HG02938 (cell line): ENCODE measurements around the gene DCUN1D3.
"Not testable (repeated sequence)": the region's sequence is repeated elsewhere in the genome, so short reads cannot be mapped to it uniquely, and the experiment has no call there.

ENCODE experiments used
- ATAC-seq: cut with Tn5 transposase; IDR thresholded peaks from one replicate; pipeline ENCODE4 v1.9.1; 2021; ENCODE audit warnings: mild to moderate bottlenecking, moderate library complexity; ENCODE audit not compliant: unreplicated experiment

The DCUN1D3 gene

DNA sequence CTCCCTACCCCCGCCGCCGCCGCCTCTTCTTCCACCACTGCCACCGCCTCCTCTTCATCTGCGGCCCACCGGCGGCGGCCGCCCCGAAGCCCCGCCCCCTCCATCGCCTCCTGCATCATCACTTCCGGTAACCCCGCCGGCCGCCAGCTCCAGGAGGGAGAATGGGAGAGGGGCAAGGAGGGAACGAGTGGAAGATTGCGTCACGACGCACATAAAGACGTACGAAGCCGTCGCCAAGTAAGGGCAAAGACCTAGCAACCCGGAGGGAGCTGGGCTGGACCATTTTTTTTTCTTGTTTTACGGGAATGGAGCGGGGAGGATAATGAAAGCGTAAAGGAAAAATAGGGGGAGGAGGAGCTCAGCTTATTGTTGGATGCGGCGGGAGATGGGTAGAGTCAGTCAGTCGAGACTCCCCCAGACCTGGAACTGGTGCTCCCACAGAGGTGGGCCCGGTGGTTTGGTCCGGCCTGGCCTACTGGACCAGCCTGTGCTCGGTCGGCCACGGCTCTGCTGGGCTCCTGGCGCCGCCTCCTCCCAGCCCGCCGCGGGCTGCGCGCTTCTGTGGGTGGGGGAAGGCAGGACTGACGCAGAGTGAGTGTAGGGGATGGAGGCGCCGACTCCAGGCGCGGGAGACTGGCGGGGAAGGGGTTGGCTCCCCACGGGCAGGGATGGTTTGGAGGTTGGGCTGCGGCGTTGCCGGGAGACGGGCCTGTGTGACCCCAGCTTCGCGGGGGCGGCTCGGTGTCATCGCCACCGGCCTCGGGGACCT lies at the start of gene DCUN1D3, which contains the start of gene LYRM1:
TSS of gene DCUN1D3 (minus strand) at position 60 of the 769 bp plus-strand sequence. CDS start 37,820 bp downstream, outside the sequence.
TSS of gene LYRM1 (plus strand) at position 473 of the 769 bp plus-strand sequence. CDS start 14,785 bp downstream, outside the sequence.
- peak; percentile 66 for ATAC-seq

DNA sequence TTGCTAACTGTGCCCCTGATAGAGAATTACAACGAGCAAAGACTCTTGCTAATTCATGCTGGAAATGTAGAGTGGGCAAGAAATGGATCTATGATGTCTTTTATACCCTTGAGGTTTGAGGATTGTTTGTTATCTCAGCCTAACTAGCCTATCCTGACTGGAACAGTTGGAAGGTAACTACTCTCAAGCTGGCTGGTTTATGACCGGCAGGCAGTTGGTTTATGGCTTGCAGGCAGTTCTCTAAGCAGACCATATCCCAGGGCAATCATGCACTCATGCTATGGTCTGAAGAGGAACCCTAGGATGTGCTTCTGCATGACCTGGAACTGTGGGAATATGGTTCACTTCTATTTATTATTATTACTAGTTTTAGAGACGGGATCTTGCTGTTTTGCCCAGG lies 49.5 kb upstream of the DCUN1D3 start:
- ATAC-seq = no peak

- no peak for ATAC-seq
These were observed 48.3 kb upstream of the DCUN1D3 start for GRCh38 chr16:20948444-20948843.

DNA sequence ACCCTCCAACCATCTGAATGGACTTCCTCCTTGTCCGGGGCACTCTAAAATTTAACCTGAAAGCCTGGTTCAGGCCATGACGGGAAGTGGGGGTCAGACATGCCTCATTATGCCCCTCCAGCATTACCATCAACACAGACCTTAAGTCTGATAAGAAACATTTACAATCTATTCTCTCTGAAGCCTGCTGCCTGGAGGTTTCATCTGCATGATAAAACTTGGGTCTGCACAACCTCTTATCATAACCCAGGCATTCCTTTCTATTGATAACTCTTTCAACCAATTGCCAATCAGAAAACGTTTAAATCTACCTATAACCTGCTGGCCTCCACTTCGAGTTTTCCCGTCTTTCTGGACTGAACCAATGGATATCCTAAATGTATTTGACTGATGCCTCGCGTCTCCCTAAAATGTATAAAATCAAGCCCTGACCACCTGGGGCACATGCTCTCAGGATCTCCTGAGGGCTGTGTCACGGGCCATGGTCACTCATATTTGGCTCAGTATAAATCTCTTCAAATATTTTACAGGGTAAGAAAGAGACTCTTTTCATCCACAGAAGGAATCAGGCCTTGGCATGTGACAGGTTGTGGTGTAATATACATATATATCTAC lies 46.0 kb upstream of the DCUN1D3 start:
- ATAC-seq = no peak

DNA sequence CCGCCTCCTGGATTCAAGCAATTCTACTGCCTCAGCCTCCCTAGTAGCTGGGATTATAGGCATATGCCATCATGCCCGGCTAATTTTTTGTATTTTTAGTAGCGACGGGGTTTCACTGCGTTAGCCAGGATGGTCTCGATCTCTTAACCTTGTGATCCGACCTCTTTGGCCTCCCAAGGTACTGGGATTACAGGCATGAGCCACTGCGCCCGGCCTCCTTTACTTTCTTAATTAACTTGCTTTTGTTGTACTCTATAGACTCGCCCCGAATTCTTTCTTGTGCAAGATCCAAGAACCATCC lies 45.4 kb upstream of the DCUN1D3 start:
- ATAC-seq = not testable (repeated sequence)

GRCh38 chr16:20944861-20945574 lies 44.9 kb upstream of the DCUN1D3 start:
- ATAC-seq = no peak

DNA sequence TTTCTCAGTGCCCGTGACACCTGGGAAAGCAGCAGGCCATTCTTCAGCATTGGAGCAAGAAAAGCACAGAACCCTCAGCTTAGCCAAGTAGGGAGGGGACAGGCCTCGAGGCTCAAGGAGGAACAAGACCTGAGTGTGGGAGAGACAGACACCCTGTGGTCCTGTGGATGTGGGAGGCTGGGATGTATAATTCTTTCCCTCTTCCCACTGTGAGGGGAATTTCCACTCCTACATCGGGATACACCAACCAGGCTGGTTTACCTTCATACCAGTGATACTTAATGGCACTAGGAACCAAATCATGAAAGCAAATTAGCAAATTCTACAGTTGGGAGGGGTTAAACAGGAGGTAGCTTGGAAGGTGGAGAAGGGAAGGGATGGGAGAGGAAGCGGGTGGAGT lies 42.1 kb upstream of the DCUN1D3 start:
- no peak for ATAC-seq

DNA sequence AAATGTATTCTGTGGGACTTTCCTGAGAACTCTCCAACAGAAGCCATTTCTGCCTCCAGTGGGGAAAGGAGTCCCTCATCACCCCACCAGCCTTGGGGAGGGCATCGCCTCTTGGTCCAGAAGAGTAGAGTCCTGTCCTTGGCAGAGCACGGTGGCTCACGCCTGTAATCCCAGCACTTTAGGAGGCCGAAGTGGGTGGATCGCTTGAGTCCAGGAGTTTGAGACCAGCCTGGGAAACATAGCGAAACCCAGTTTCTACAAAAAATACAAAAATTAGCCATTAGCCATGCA lies 41.4 kb upstream of the DCUN1D3 start:
- no peak for ATAC-seq

DNA sequence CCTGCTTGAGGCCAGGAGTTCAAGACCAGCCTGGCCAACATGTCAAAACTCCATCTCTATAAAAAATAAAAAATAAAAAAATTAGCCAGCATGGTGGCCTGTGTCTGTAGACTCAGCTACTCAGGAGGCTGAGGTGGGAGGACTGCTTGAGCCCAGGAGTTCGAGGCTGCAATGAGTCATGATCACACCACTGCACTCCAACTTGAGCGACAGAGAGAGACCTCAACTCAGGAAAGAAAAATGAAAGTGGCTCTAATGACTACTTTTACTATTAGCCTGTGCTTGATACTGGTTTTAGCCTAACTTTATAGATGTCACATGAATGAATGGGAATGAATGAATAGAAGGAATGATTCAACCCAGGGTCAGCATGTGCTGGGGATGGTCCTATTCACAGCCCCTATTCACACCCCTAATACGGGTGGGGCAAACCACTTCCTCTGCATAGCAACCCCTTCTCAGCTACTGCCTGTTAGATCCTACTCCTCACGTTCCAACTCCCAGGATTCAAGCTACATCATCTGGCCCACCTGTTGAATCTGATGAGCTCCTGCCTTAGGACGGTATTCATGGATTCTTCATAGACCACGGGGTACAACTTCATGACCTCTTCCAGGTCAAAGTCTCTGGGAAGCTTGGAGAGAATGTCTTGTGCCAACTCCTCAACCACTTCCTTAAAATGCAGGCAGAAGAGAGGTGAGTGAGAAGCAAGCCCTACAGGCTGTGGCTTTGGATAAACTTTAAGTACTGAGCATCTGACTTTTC lies 40.9 kb upstream of the DCUN1D3 start:
- no peak for ATAC-seq

DNA sequence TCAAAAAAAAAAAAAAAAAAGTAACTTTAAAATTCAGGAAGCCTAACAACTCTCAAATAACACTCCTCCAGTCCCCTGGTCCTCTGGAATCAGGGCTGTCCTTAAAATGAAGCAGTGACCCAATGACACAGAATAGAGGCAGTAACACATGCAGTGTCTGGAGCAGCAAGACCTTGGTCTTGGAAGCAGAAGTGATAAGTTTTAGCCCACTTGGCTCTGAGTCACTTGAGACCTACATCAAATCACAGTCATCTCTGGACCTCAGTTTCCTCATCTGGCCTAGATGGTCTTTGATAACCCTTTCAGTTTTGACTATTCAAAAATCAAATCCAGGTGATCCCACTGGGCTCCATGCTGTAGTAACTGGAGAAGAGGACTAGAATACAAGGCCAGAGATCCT lies 39.5 kb upstream of the DCUN1D3 start:
- no peak for ATAC-seq

- ATAC-seq = no peak
These were observed 38.3 kb upstream of the DCUN1D3 start for GRCh38 chr16:20938426-20938825.

DNA sequence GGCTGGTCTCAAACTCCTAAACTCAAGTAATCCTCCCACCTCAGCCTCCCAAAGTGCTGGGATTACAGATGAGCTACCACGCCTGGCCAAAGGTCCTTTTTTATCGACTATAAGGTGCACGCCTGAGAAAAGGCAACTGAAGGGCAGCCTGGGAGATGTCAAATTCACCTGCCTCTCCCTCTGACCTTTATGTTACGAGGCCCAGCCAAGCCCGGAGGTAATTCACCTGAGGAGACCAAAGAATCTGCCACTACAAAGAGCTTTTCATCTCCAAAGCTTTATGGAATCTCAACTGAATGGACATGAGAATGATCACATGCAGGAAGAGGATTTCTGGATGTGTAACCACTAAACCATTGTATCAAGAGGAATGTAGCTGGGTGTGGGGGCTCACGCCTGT lies 37.6 kb upstream of the DCUN1D3 start:
- ATAC-seq = no peak

DNA sequence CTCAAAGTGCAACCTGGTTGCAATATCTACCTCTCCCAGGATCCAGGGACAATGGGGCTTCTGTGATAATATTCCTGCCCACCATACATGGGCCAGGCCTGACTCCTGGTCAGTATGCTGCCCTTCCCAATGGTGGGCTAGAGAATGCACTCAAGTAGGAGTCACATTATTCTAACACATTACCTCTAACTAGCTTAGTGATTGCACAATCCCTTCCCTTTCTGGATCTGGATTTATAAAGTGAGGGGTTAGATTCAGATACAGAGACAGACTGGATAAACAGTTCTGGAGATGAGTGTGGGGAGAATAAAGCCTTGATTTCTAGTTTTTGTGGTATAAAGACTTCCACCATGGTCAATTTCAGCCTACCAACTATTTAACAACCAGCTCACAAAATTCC lies 33.4 kb upstream of the DCUN1D3 start:
- ATAC-seq = no peak

DNA sequence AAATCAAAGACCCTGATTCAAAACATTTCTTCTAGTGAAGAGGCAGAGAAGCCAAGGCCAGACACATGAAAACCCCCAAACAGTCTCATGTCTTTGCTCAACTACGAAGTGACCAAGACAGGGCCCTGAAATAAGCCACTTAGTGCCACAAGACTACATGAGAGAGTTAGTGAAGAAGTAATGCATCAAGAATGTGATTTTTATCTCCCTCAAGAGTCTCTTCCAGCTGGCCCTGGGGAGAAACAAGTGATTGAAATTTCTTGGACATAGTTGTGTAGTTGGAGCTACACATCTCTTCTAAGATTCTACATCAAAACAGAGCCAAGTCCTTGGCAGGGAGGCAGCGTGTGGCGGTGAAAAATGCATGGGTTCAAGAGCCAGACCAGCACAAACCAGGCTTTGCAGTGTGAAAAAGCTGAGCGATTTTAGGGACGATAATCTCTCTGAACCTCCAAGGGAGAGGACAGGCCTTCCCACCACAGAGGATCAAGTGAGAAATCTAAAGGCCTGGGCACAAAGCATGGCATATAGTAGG lies 31.0 kb upstream of the DCUN1D3 start:
- no peak for ATAC-seq

DNA sequence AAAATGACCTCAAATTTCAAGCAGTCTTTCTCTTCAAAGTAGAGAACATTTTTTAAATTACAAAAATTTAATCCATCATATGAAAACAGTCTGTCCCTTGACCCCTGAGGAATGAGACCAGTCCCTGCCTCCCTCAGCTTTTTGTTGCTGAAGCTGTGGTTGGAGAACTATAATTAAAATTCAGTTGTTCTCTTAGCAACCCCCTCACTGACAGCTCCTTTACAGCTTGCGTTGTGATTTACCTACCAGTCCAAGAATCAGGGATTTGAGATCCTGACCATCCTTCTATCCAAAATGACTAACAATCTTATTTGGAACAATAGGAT lies 30.2 kb upstream of the DCUN1D3 start:
- no peak for ATAC-seq

DNA sequence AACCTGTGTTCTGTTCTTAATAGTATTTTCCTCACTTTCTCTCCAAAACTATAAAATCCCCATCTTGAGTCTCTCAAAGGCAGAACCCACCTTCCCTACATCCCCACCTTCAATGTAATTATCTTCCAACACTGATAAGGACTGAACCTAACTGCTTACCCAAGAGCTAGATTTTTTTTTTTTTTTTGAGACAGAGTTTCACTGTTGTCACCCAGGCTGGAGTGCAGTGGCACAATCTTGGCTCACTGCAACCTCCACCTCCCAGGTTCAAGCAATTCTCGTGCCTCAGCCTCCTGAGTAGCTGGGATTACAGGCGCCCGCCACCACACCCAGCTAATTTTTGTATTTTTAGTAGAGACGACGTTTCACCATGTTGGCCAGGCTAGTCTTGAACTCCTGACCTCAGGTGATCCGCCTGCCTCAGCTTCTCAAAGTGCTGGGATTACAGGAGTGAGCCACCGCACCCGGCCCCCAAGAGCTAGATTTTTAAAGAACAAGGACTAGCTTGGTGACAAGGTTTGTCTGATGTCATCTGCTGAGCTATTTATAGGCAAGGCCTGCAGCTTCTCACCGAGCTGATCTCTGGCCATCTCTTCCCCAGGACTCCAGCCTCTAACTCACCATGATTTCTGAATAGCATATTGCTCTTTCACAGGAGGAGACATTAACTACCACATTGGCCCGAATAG lies 29.7 kb upstream of the DCUN1D3 start:
- not testable (repeated sequence) for ATAC-seq

GRCh38 chr16:20928774-20929411 lies 28.7 kb upstream of the DCUN1D3 start:
- ATAC-seq = no peak

GRCh38 chr16:20925751-20926150 lies 25.6 kb upstream of the DCUN1D3 start:
- ATAC-seq = no peak

DNA sequence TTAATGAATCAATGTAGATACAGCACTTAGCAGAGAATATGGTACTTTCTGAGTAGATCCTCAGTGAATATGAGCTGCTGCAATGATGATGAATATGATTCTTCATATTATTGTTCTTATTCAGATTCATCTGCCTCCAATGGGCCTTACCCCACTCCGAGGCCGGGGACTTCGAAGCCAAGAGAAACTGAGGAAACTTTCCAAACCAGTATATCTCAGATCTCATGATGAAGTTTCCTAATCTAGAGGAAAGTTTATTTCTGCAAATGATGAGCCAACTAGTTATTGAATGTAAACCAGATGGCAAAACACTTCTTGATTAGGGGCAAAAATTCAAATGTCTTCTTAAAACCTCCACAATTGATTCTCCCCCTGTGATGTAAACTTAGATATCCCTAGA lies 23.7 kb upstream of the DCUN1D3 start:
- ATAC-seq = no peak

GRCh38 chr16:20920799-20921198 lies 20.6 kb upstream of the DCUN1D3 start:
- ATAC-seq = no peak
